Measurements from ENCODE around the gene MCEMP1. TPM values are rescaled to one million over a fixed set of nuclear protein-coding genes. Genes with fewer than 3 reads are reported as not detected.

MCEMP1 gene
- total RNA-seq, 2 experiments from 2014 or later = 0.22 TPM; not detected in 1

GRCh38 chr19:7682175-7682855 is 5.4 kb downstream of the MCEMP1 start:
- H3K27ac ChIP-seq (ENCODE audit: low read depth, low read length, poor library complexity, severe bottlenecking) = no peak overlapping the region
- H3K9me2 ChIP-seq (ENCODE audit: insufficient read depth, low read length) = no peaks in the 10 kb centered on the region
- no peak for DNase-seq (ENCODE audit: low spot score)
- H2AFZ ChIP-seq (ENCODE audit: low read length) = no peak overlapping the region
- peaks cover 34% of the 10 kb centered on the region for H3K36me3 ChIP-seq (ENCODE audit: insufficient read depth, low read length)
- BruUV-seq (replicated peaks) = TSS peak; percentile 91
- peak overlapping the region; percentile 96 for H3K4me3 ChIP-seq (ENCODE audit: low read depth, low read length, poor library complexity, severe bottlenecking)
- H3K4me1 ChIP-seq (ENCODE audit: insufficient read depth, low read length, poor library complexity, severe bottlenecking) = peaks cover 30% of the 10 kb centered on the region
- H3K79me2 ChIP-seq (ENCODE audit: insufficient read depth, low read depth, low read length) = peaks cover 14% of the 10 kb centered on the region; the same call in 1 of the 2 replicates
- ChIA-PET POLR2A (no interaction called here), CTCF (ENCODE audit: unreplicated experiment) (no interaction called here)
- intact Hi-C loops (cut with micrococcal nuclease; ENCODE audit: unreplicated experiment) = no loop called here
- no peaks in the 10 kb centered on the region for H3K9me3 ChIP-seq (ENCODE audit: low read length)
- peak overlapping the region; percentile 92 for H3K4me2 ChIP-seq (ENCODE audit: low read length)
- no peaks in the 10 kb centered on the region for H4K20me1 ChIP-seq (ENCODE audit: insufficient read depth, low read length)
- TF ChIP-seq EZH2phosphoT487 (IDR thresholded peaks at IDR 0.05; ENCODE audit: borderline replicate concordance, low read depth, low read length) (no peak), CTCF (conservative IDR thresholded peaks at IDR 0.05; ENCODE audit: low read length) (no peak)

DNA sequence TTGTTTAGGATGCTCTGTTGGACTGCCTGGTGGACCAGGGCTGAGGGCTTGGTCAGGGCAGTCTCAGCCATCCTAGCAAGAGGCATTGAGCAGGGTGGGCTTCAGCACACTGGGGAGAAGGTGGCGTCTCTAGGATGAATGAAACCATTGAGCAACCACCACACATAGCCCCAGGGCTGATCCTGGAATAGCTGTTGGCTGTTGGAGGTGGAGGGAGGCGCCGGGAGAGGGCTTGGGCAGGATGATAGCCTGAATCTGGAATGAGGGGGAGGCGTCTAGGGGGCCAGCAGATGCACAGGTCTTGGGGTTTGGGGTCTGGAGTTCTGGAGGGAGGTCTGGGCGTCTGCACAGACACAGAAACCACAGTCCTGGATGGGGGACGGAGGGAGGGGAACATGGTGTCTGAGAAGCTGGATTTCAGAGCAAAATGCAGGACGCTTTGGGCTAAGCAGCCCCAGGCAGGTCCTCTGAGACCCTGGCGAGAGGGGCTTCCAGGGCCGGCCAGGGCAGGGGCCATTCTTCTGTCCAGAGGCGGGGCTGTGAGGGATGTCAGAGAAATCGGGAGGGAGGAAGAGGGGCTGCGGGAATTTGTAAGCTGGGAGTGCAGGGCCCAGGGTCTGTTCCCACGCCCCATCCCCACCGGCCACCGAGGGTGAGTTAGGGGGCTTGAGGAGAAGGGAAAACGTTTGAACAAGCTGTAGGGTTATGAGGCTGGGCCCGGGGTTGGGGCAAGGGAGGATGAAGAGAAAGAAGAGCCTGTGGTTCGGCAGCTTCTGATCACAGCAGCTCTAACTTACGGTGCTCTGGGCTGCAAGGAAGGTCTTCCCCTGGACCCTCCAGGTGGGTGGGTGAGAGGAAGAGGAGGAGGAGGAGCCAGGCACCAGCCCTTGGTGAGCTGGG is 8.9 kb downstream of the MCEMP1 start:
- H3K36me3 ChIP-seq (ENCODE audit: insufficient read depth, low read length) = peaks cover 34% of the 10 kb centered on the region
- POLR2A ChIA-PET = no interaction called here
- H3K9me3 ChIP-seq (ENCODE audit: low read length) = no peaks in the 10 kb centered on the region
- H3K4me3 ChIP-seq (ENCODE audit: low read depth, low read length, poor library complexity, severe bottlenecking) = no peak overlapping the region
- no peaks in the 10 kb centered on the region for H4K20me1 ChIP-seq (ENCODE audit: insufficient read depth, low read length)
- peaks cover 6% of the 10 kb centered on the region for H3K4me1 ChIP-seq (ENCODE audit: insufficient read depth, low read length, poor library complexity, severe bottlenecking)
- H2AFZ ChIP-seq (ENCODE audit: low read length) = no peak overlapping the region
- no peak overlapping the region for H3K27ac ChIP-seq (ENCODE audit: low read depth, low read length, poor library complexity, severe bottlenecking)
- H3K79me2 ChIP-seq (ENCODE audit: insufficient read depth, low read depth, low read length) = peaks cover 13% of the 10 kb centered on the region; the same call in 1 of the 2 replicates
- no peak for DNase-seq (ENCODE audit: low spot score)
- H3K4me2 ChIP-seq (ENCODE audit: low read length) = no peak overlapping the region
- H3K9me2 ChIP-seq (ENCODE audit: insufficient read depth, low read length) = no peaks in the 10 kb centered on the region
- intact Hi-C loops (cut with micrococcal nuclease; ENCODE audit: unreplicated experiment) = no loop called here
- CTCF ChIA-PET (ENCODE audit: unreplicated experiment) = no interaction called here
- BruUV-seq (replicated peaks) = no TSS peak
- TF ChIP-seq EZH2phosphoT487 (IDR thresholded peaks at IDR 0.05; ENCODE audit: borderline replicate concordance, low read depth, low read length) (no peak), CTCF (conservative IDR thresholded peaks at IDR 0.05; ENCODE audit: low read length) (no peak)
